ENCODE measurements around the gene ADAMTSL1.

Gene ADAMTSL1

DNA sequence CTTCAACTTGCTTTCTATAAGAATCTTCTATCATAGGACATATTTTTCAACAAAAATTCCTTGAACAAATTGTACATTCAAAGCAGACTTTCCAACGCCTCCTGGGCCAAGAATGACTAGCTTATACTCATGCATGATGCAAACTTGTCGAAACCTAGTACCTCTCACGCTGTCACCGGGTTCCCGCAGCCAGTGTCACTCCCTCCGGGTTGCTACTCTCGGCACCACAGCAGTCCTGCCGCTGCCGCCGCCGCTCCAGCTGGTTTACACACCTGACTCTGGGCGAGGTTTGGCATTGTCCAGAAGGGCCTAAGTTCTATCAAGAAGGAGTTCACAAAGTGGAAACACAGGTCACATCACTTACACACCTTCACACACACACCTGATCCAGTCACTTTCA lies 244.4 kb downstream of the ADAMTSL1 start:
- DNase-seq (ENCODE audit: low spot score) = no peak
- TF ChIP-seq, protein P1, sequence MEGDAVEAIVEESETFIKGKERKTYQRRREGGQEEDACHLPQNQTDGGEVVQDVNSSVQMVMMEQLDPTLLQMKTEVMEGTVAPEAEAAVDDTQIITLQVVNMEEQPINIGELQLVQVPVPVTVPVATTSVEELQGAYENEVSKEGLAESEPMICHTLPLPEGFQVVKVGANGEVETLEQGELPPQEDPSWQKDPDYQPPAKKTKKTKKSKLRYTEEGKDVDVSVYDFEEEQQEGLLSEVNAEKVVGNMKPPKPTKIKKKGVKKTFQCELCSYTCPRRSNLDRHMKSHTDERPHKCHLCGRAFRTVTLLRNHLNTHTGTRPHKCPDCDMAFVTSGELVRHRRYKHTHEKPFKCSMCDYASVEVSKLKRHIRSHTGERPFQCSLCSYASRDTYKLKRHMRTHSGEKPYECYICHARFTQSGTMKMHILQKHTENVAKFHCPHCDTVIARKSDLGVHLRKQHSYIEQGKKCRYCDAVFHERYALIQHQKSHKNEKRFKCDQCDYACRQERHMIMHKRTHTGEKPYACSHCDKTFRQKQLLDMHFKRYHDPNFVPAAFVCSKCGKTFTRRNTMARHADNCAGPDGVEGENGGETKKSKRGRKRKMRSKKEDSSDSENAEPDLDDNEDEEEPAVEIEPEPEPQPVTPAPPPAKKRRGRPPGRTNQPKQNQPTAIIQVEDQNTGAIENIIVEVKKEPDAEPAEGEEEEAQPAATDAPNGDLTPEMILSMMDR (IDR thresholded peaks at IDR 0.05; ENCODE audit: extremely low read depth, insufficient read depth, missing control alignments) = no peak
- in situ Hi-C loops (cut with MboI; ENCODE audit: low pct_unique_long_range_greater_than_20kb, low sequenced_read_pairs, unreplicated experiment) = no loop called here

DNA sequence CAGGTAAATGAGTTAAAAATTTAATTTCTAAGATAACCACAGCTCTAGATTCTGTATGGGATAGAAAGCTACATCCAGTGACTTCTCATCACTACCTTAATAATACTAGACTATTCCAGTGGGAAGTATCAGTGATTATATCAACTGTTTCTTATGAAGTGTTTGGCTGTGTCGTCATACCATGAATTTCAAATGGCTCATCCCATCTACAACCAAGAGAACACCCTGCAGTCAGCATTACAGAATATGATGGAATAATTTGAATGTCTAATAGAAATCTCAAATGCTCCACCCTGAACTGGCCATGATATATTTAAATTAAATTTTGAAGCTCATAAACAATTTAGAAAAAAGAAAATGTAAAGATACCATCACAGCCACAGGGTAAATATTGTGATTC lies 245.0 kb downstream of the ADAMTSL1 start:
- DNase-seq (ENCODE audit: low spot score) = no peak
- TF ChIP-seq, protein P1 (IDR thresholded peaks at IDR 0.05; ENCODE audit: extremely low read depth, insufficient read depth, missing control alignments) = no peak
- in situ Hi-C loops (cut with MboI; ENCODE audit: low pct_unique_long_range_greater_than_20kb, low sequenced_read_pairs, unreplicated experiment) = no loop called here

DNA sequence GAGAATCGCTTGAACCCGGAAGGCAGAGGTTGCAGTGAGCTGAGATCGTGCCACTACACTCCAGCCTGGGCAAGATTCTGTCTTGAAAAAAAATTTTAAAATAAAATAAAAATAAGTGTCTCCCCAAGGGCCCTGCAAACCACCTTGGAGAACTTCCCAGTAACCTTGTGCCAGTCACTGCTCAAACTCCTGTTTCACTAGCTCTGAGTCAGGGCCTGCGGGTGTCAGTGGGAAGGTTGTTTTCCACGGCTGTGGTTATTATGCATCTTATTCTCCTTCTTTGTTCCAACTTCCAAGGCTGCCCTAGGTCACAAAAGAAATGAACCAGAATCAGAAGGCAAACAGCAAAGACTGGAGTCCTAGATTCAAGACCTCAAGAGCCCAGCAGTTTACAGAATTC lies 246.7 kb downstream of the ADAMTSL1 start:
- DNase-seq (ENCODE audit: low spot score) = no peak
- in situ Hi-C loops (cut with MboI; ENCODE audit: low pct_unique_long_range_greater_than_20kb, low sequenced_read_pairs, unreplicated experiment) = no loop called here
- TF ChIP-seq, protein P1 (IDR thresholded peaks at IDR 0.05; ENCODE audit: extremely low read depth, insufficient read depth, missing control alignments) = no peak

DNA sequence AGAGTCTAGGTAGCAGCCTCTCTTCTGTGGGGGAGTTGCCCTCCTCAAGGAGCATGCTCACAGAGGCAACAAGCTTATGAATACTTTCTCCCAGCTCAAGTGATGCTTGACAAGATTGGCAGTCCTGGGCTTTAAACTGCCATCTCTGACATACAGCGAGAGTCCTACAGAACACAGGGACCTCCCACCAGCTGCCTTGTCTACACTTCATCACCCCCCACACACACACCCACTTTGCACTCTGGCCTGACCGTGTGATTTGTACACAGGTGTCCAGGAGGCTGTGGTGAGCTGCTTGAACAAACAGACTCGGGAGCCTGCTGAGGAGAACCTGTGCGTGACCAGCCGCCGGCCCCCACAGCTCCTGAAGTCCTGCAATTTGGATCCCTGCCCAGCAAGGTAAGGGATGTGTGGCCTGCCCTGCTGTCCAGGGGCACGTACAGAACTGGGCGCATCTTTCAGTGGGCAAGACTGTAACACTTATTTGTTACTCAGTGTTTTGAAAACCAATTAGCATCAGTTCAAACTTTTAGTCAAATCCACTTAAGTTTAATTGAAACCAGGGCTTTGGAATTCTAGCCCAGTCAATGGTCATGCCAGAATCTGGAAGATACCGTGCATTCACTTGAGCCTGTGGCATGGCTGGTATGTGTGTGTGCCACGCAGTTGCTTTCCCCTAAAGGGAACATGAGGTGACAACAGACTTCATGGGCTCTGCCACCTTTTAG lies 247.5 kb downstream of the ADAMTSL1 start:
- in situ Hi-C loops (cut with MboI; ENCODE audit: low pct_unique_long_range_greater_than_20kb, low sequenced_read_pairs, unreplicated experiment) = no loop called here
- TF ChIP-seq, protein P1 (IDR thresholded peaks at IDR 0.05; ENCODE audit: extremely low read depth, insufficient read depth, missing control alignments) = no peak
- DNase-seq (ENCODE audit: low spot score) = no peak

DNA sequence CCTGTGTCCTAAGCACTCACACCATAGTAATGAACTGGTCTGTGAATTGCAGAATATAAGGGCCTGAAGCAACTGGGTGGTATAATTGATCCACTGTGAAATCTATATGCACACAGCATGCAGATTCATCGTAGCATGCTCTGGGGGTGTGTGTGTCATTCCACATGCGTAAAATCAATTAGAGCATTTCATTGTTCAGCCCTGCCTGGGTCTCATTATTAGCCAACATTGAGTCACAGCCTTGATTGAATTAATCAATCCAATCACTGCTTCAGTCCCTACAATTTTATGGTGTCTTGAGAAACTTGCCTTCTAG lies 248.0 kb downstream of the ADAMTSL1 start:
- in situ Hi-C loops (cut with MboI; ENCODE audit: low pct_unique_long_range_greater_than_20kb, low sequenced_read_pairs, unreplicated experiment) = no loop called here
- TF ChIP-seq, protein P1 (IDR thresholded peaks at IDR 0.05; ENCODE audit: extremely low read depth, insufficient read depth, missing control alignments) = no peak
- no peak for DNase-seq (ENCODE audit: low spot score)

DNA sequence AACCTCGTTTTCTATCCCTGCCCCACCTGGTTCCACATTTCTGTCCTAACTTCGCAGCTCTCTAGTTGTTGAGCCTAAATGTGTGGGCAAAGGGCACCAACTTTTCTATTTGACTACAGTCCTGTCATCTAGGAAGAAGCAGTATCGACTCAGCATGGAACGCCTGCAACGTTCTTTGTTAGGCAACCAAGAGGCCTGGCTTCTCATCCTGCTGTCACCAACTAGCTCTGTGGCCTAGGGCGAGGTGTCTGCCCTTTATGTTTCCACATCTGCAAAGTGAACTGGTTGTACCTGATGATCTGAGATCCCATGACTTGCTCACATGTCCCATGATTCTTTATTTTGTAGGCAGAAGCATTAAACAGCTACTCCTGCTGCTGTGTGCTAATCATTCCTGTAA lies 248.9 kb downstream of the ADAMTSL1 start:
- no peak for DNase-seq (ENCODE audit: low spot score)
- TF ChIP-seq, protein P1 (IDR thresholded peaks at IDR 0.05; ENCODE audit: extremely low read depth, insufficient read depth, missing control alignments) = no peak
- in situ Hi-C loops (cut with MboI; ENCODE audit: low pct_unique_long_range_greater_than_20kb, low sequenced_read_pairs, unreplicated experiment) = no loop called here
